GM12865 (cell line): Measurements from ENCODE around the gene SLC44A1.
A peak's percentile ranks its signal among the peaks of the same experiment; 100 is the strongest.

Experiments used
- DNase-seq: peaks from one replicate; pipeline ENCODE4 v3.0.0; 2010; ENCODE audit warnings: low read depth
- H3K4me3 ChIP-seq: 2 replicates; pipeline ENCODE4 v1.5.1; 2011; ENCODE audit warnings: mild to moderate bottlenecking, low read depth, low read length, control low read depth
- TF ChIP-seq, protein P1 (sequence below): IDR thresholded peaks from 2 replicates; pipeline ENCODE4 v1.5.1; 2011; ENCODE audit warnings: low read length, control low read depth, low read depth, inconsistent platforms; ENCODE audit not compliant: insufficient read depth; ENCODE audit errors: missing control alignments

The SLC44A1 gene

DNA sequence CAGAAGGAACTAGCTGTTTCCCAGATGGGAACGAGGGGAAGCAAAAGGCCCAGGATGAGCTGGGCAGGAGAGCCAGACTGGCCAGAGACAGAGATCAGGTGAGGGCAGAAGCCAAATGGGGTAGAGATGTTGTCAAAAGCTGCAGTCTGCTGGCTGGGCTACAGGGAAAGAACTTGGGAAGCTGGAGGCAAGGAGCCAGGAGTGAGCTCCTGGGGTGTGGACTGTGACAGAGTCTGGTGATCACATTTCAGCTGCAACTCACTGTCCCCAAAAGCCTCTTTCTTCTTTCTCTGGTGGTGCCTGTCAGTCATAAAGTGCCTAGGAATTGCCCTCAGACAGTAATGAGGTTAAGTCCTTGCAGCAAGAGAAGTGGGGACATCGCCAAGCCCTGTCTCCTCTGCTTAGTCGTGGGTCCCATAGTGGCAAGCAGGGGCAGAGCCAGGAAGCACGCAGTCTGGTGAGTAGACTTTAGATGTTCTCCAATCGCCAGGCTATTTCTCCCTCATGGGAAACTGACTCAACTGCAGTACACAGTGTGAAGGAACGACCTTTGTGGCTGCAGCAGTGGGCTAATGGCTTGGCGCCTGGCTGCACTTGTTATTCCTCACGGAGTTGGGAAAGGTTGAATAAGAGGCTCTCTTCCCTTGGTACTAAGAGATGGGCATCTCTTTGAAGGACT, 200.9 kb downstream of the SLC44A1 start:
- TF ChIP-seq, protein P1, sequence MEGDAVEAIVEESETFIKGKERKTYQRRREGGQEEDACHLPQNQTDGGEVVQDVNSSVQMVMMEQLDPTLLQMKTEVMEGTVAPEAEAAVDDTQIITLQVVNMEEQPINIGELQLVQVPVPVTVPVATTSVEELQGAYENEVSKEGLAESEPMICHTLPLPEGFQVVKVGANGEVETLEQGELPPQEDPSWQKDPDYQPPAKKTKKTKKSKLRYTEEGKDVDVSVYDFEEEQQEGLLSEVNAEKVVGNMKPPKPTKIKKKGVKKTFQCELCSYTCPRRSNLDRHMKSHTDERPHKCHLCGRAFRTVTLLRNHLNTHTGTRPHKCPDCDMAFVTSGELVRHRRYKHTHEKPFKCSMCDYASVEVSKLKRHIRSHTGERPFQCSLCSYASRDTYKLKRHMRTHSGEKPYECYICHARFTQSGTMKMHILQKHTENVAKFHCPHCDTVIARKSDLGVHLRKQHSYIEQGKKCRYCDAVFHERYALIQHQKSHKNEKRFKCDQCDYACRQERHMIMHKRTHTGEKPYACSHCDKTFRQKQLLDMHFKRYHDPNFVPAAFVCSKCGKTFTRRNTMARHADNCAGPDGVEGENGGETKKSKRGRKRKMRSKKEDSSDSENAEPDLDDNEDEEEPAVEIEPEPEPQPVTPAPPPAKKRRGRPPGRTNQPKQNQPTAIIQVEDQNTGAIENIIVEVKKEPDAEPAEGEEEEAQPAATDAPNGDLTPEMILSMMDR, result no peak
- DNase-seq, result no peak
- no peak overlapping the region for H3K4me3 ChIP-seq

DNA sequence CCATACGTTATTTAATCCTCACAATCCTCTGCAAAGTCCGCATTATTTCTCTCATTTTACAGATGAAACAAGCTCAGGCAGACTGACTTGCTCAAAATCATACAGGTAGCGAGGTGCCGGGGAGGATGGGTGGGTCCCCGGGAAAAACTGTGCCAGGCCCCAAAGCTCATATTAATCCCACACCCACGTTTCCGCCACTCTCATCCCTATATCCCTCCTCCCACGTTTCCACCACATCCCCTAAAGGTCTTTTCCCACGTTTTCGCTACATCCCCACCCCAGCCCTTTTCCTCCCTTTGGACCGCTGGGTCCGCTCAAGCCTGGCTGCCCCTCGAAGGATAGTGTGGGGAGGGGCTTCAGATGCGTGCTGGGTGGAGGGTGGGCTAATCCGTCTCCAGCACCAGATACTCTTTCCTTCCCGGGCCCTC, 202.9 kb downstream of the SLC44A1 start:
- DNase-seq, result no peak
- peak overlapping the region; percentile 89 for H3K4me3 ChIP-seq
- TF ChIP-seq, protein P1, result no peak

DNA sequence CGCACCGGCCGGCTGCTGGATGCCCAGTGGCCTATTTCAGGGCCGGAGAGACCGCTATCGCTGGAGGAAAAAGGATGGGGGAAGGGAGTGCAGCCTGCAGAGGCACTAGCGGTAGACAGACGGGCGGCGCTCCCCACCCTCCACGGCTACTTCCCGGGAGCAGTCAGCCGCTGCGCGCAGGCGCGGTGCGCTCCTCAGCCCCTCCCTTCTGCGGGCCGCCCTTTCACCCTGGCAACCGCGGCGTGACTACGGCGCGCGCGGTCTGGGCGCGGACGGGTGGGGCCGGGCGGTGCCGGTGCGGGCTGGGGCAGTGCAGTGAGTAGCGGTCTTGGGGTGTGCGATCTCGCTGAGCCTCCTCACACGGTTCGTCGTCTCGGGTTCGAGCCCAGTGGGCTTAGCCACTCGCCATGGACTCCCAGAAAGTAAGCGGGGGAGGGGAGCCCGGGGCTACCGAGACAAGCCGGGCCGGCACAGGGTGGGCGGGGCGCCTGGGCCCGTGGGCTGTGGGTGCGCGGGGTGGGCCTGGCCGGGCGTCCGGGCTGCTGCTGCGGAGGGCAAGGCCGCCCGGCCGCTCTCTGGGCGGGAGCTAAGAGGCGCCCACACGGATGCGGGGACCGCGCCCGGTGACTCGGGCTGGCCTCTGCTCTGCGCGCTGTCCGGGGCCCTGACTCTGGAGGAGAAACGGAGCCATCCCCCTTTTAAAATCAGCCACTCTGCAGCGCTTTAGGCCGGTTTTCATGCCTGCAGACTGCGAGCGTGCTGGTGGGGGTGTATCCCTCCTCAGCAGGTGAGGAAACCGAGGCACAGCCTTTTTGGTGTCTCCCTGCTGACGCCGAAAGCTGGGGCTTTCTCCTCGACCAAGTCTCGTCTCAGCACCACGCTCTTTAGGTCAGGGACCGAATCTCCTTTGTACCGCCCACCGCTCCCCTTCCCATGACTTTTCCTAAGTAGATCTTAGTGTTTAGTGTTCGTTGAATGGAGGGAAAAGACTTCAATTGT, 203.7 kb downstream of the SLC44A1 start, which contains the start of gene FSD1L:
FSD1L (plus strand) TSS at position 221 of the 999 bp plus-strand sequence; CDS start at position 408, 187 bp downstream.
- H3K4me3 ChIP-seq, result peak within 1 kb of the TSS; percentile 89
- DNase-seq, result peak; percentile 95
- TF ChIP-seq, protein P1, result no peak

DNA sequence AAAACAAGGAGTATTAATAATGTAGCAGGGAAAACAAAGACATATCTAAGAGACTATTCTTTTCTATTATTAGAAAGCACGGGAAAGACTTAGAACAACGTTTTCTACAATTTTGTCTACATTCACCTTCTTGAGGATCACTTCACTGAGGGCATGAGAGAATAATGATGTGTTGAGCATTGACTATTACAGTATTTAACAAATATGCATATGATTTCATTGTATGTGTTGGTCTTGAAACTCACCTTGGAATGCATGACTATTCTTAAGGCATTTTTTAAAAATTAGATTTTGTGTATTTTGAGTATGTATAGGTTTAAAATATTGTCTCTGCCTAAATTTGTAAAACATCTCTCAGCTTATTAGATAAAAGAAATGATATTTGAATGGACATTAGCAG, 204.6 kb downstream of the SLC44A1 start:
- TF ChIP-seq, protein P1, result no peak
- H3K4me3 ChIP-seq, result peak overlapping the region; percentile 89
- DNase-seq, result no peak

DNA sequence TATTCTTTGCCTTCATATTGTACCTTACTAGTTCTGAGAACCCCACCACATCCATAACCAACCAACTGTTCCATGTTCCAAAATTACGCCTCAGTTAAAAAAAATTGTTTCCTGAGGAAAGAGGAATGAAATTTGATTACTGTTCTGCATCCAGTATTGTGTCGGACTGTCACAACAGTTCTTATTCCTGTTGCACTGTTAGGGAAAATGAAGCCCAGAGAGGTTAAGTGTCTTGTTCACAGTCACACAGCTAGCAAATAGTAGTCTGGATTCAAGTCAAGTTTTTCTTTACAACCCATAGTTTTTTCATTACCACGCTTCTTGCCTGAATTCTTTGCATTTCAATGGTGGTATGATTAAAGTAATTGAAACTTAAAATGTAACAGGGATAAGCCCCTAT, 207.7 kb downstream of the SLC44A1 start:
- TF ChIP-seq, protein P1, result no peak
- H3K4me3 ChIP-seq, result no peak overlapping the region
- DNase-seq, result no peak

DNA sequence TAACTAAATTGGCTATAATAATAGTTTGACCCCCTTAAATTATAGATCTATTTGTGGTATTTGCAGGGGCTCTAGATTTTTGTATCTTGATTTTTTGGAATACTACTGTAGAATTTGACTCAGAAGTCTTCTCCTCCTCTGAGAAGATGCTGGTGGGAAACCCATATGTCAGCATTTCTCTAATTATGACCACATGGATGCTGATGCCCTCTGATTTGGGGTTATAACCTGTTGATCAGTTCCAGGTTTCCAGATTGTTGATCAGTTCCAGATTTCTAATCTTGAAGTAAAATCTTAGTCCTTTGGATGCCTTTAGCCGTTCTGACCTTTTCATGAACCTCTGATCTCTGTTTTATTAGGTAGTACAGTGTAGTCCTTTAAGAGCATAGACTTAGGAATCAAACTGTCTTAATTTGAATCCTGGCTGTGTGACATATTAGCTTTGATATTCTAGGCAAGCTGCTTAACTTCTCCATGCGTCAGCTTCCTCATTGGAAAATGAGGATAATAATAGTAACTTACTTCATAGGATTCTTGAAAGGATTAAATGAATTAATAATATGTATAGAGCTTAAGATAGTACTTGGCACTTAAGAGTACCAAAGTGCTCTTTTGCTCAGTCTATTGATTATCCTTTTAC, 211.5 kb downstream of the SLC44A1 start:
- DNase-seq, result no peak
- no peak overlapping the region for H3K4me3 ChIP-seq
- TF ChIP-seq, protein P1, result no peak
